Astrocyte (in vitro differentiated cells and primary cell): ENCODE results near the gene PRMT2. TPM values are rescaled to one million over a fixed set of nuclear protein-coding genes. Genes with fewer than 3 reads are reported as not detected.

ENCODE experiments used
- DNase-seq: peaks from one replicate; pipeline ENCODE4 v3.0.0-alpha.2; 2010; ENCODE audit warnings: low read depth
- FAIRE-seq: peaks from 2 replicates; lab custom pipeline; 2011; peaks lifted over from hg19 to GRCh38; lab: Jason Lieb, UNC
- H2AFZ ChIP-seq: 2 replicates; pipeline ENCODE4 v1.6.0; 2012; ENCODE audit warnings: low read depth, low read length, inconsistent platforms
- H3K27ac ChIP-seq: 2 replicates; pipeline ENCODE4 v1.5.1; 2011; ENCODE audit warnings: low read depth, low read length, inconsistent platforms
- H3K27me3 ChIP-seq: 2 replicates; pipeline ENCODE4 v1.6.0; 2011; ENCODE audit warnings: low read length, inconsistent platforms; ENCODE audit not compliant: insufficient read depth
- H3K36me3 ChIP-seq: 2 replicates; pipeline ENCODE4 v1.5.1; 2011; ENCODE audit warnings: low read length, inconsistent platforms; ENCODE audit not compliant: insufficient read depth
- H3K4me1 ChIP-seq: 2 replicates; pipeline ENCODE4 v1.5.1; 2011; ENCODE audit warnings: low read length, inconsistent platforms; ENCODE audit not compliant: insufficient read depth
- H3K4me2 ChIP-seq: 2 replicates; pipeline ENCODE4 v1.6.0; 2012; ENCODE audit warnings: low read length, inconsistent platforms
- H3K4me3 ChIP-seq: 2 replicates; pipeline ENCODE4 v1.5.1; 2011; ENCODE audit warnings: low read depth, mild to moderate bottlenecking, low read length, inconsistent platforms; ENCODE audit not compliant: insufficient read depth
- H3K79me2 ChIP-seq: 2 replicates; pipeline ENCODE4 v1.6.0; 2012; ENCODE audit warnings: mild to moderate bottlenecking, low read length, inconsistent platforms; ENCODE audit not compliant: insufficient read depth
- H3K9ac ChIP-seq: 2 replicates; pipeline ENCODE4 v1.6.0; 2012; ENCODE audit warnings: mild to moderate bottlenecking, low read length, inconsistent platforms
- H3K9me3 ChIP-seq: 2 replicates; pipeline ENCODE4 v1.5.1; 2012; ENCODE audit warnings: low read depth, mild to moderate bottlenecking, low read length, inconsistent platforms; ENCODE audit not compliant: insufficient read depth
- H4K20me1 ChIP-seq: 2 replicates; pipeline ENCODE4 v1.6.0; 2012; ENCODE audit warnings: low read length, inconsistent platforms; ENCODE audit not compliant: insufficient read depth
- H3K27ac Mint-ChIP-seq: one replicate; pipeline ENCODE4 v1.8.0; 2021; ENCODE audit warnings: mild to moderate bottlenecking, mixed read lengths; ENCODE audit not compliant: unreplicated experiment
- H3K27me3 Mint-ChIP-seq: one replicate; pipeline ENCODE4 v1.8.0; 2021; ENCODE audit warnings: low read depth, mixed read lengths; ENCODE audit not compliant: unreplicated experiment
- H3K36me3 Mint-ChIP-seq: one replicate; pipeline ENCODE4 v1.8.0; 2021; ENCODE audit warnings: low read depth, mixed read lengths; ENCODE audit not compliant: unreplicated experiment
- H3K4me1 Mint-ChIP-seq: one replicate; pipeline ENCODE4 v1.8.0; 2021; ENCODE audit warnings: low read depth, mixed read lengths; ENCODE audit not compliant: unreplicated experiment
- H3K4me3 Mint-ChIP-seq: one replicate; pipeline ENCODE4 v1.8.0; 2021; ENCODE audit warnings: mild to moderate bottlenecking, moderate library complexity, mixed read lengths; ENCODE audit not compliant: unreplicated experiment
- H3K9me3 Mint-ChIP-seq: one replicate; pipeline ENCODE4 v1.8.0; 2021; ENCODE audit warnings: mild to moderate bottlenecking, mixed read lengths; ENCODE audit not compliant: unreplicated experiment
- EZH2 ChIP-seq: IDR thresholded peaks from 2 replicates; pipeline ENCODE4 v1.6.1; 2012; ENCODE audit warnings: mild to moderate bottlenecking, low read length, inconsistent platforms; ENCODE audit not compliant: insufficient read depth
- total RNA-seq: library from RNA; stranded (reverse); gene quantifications from 2 replicates; pipeline ENCODE4 v1.2.1, GENCODE V29; 2021
- TF ChIP-seq, protein P1 (sequence below): IDR thresholded peaks from 2 replicates; pipeline ENCODE4 v1.5.1; 2011; ENCODE audit warnings: low read depth, mild to moderate bottlenecking, inconsistent platforms, low read length, moderate library complexity; ENCODE audit not compliant: insufficient read depth

The PRMT2 gene
- total RNA-seq, 1 donor from 2014 or later: 106 TPM

- TF ChIP-seq EZH2: no peak
- TF ChIP-seq, protein P1, sequence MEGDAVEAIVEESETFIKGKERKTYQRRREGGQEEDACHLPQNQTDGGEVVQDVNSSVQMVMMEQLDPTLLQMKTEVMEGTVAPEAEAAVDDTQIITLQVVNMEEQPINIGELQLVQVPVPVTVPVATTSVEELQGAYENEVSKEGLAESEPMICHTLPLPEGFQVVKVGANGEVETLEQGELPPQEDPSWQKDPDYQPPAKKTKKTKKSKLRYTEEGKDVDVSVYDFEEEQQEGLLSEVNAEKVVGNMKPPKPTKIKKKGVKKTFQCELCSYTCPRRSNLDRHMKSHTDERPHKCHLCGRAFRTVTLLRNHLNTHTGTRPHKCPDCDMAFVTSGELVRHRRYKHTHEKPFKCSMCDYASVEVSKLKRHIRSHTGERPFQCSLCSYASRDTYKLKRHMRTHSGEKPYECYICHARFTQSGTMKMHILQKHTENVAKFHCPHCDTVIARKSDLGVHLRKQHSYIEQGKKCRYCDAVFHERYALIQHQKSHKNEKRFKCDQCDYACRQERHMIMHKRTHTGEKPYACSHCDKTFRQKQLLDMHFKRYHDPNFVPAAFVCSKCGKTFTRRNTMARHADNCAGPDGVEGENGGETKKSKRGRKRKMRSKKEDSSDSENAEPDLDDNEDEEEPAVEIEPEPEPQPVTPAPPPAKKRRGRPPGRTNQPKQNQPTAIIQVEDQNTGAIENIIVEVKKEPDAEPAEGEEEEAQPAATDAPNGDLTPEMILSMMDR: no peak
- DNase-seq: no peak
- Mint-ChIP-seq H3K27ac (no peak overlapping the region), H3K4me1 (peaks cover 5% of the 10 kb centered on the region), H3K36me3 (peaks cover 8% of the 10 kb centered on the region), H3K4me3 (no peak overlapping the region), H3K9me3 (no peaks in the 10 kb centered on the region), H3K27me3 (no peaks in the 10 kb centered on the region)
- H3K9ac ChIP-seq: no peak overlapping the region
- no peak overlapping the region for H2AFZ ChIP-seq
- no peak overlapping the region for H3K4me3 ChIP-seq
- H3K4me1 ChIP-seq: peaks cover 12% of the 10 kb centered on the region
- H3K36me3 ChIP-seq: peaks cover 8% of the 10 kb centered on the region
- no peaks in the 10 kb centered on the region for H3K79me2 ChIP-seq
- H4K20me1 ChIP-seq: peaks cover 15% of the 10 kb centered on the region
- no peak overlapping the region for H3K27ac ChIP-seq
- no peaks in the 10 kb centered on the region for H3K9me3 ChIP-seq
- no peak overlapping the region for H3K4me2 ChIP-seq
- H3K27me3 ChIP-seq: no peaks in the 10 kb centered on the region
- no peak for FAIRE-seq
Observed at GRCh38 chr21:46664316-46664995, 29.0 kb downstream of the PRMT2 start.

DNA sequence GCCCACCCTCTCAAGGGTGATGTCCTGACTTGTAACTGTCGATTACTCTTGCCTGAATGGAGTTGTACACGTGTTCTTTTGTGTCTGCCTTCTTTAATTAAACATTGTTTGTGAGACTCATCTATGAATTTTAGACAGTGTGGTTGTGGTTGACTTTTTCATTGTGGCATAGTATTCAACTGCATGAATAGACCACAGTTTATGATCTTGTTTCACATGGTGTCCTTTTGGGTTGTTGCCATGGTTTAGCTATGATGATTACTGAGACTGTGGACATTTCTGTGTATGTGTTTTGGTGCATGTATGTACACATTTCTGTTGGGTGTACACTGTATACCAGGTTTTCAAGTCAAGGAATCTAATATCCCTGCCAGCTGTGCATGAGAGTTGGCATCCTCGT, 30.1 kb downstream of the PRMT2 start:
- H3K27me3 Mint-ChIP-seq: no peaks in the 10 kb centered on the region
- DNase-seq: no peak
- H3K4me3 ChIP-seq: no peak overlapping the region
- H3K9me3 ChIP-seq: no peaks in the 10 kb centered on the region
- H4K20me1 ChIP-seq: peaks cover 10% of the 10 kb centered on the region
- H3K36me3 ChIP-seq: peaks cover 8% of the 10 kb centered on the region
- H2AFZ ChIP-seq: no peak overlapping the region
- no peak for TF ChIP-seq EZH2
- TF ChIP-seq, protein P1: no peak
- peaks cover 12% of the 10 kb centered on the region for H3K4me1 ChIP-seq
- H3K79me2 ChIP-seq: no peaks in the 10 kb centered on the region
- no peak overlapping the region for H3K9ac ChIP-seq
- peaks cover 1% of the 10 kb centered on the region for H3K4me1 Mint-ChIP-seq
- no peak overlapping the region for H3K4me2 ChIP-seq
- H3K9me3 Mint-ChIP-seq: no peaks in the 10 kb centered on the region
- FAIRE-seq: no peak
- H3K27me3 ChIP-seq: no peaks in the 10 kb centered on the region
- H3K36me3 Mint-ChIP-seq: peaks cover 8% of the 10 kb centered on the region
- H3K27ac Mint-ChIP-seq: no peak overlapping the region
- no peak overlapping the region for H3K4me3 Mint-ChIP-seq
- H3K27ac ChIP-seq: no peak overlapping the region
